Measurements from ENCODE around the gene UBAC2. TPM values are rescaled to one million over a fixed set of nuclear protein-coding genes. Genes with fewer than 3 reads are reported as not detected.
A peak's percentile ranks its signal among the peaks of the same experiment; 100 is the strongest.
"Not testable (repeated sequence)": the region's sequence is repeated elsewhere in the genome, so short reads cannot be mapped to it uniquely, and the experiment has no call there.

The UBAC2 gene
- total RNA-seq, 1 donor from 2014 or later: 56.3 TPM

- no peak overlapping the region for H3K27ac Mint-ChIP-seq
- no peaks in the 10 kb centered on the region for H3K9me3 Mint-ChIP-seq
- intact Hi-C loops (cut with micrococcal nuclease): no loop called here
- H3K27me3 Mint-ChIP-seq (ENCODE audit: insufficient read depth): no peaks in the 10 kb centered on the region
- H3K4me3 Mint-ChIP-seq: no peak overlapping the region
- H3K4me1 Mint-ChIP-seq (ENCODE audit: low read depth): peaks cover 66% of the 10 kb centered on the region
- DNase-seq (ENCODE audit: low spot score): no peak
- H3K36me3 Mint-ChIP-seq (ENCODE audit: low read depth): peaks cover 44% of the 10 kb centered on the region
These were observed 8.3 kb downstream of the UBAC2 start for GRCh38 chr13:99208845-99209527.

- H3K27ac Mint-ChIP-seq; H3K27me3 Mint-ChIP-seq (ENCODE audit: insufficient read depth); DNase-seq (ENCODE audit: low spot score); H3K4me3 Mint-ChIP-seq; H3K9me3 Mint-ChIP-seq; intact Hi-C loops (cut with micrococcal nuclease): not testable (repeated sequence)
- Mint-ChIP-seq H3K4me1 (ENCODE audit: low read depth) (peaks cover 66% of the 10 kb centered on the region), H3K36me3 (ENCODE audit: low read depth) (peaks cover 44% of the 10 kb centered on the region)
These were observed 10.0 kb downstream of the UBAC2 start for GRCh38 chr13:99210627-99211026.

- DNase-seq (ENCODE audit: low spot score): no peak
- peaks cover 63% of the 10 kb centered on the region for H3K4me1 Mint-ChIP-seq (ENCODE audit: low read depth)
- intact Hi-C loops (cut with micrococcal nuclease): no loop called here
- H3K9me3 Mint-ChIP-seq: no peaks in the 10 kb centered on the region
- peaks cover 39% of the 10 kb centered on the region for H3K36me3 Mint-ChIP-seq (ENCODE audit: low read depth)
- no peak overlapping the region for H3K27ac Mint-ChIP-seq
- peaks cover 3% of the 10 kb centered on the region for H3K27me3 Mint-ChIP-seq (ENCODE audit: insufficient read depth)
- H3K4me3 Mint-ChIP-seq: no peak overlapping the region
These were observed 10.9 kb downstream of the UBAC2 start for GRCh38 chr13:99211421-99212035.

GRCh38 chr13:99214232-99214631 lies 13.6 kb downstream of the UBAC2 start:
- Mint-ChIP-seq H3K4me1 (ENCODE audit: low read depth) (peaks cover 66% of the 10 kb centered on the region), H3K4me3 (peak overlapping the region; percentile 72), H3K27ac (peak overlapping the region; percentile 90), H3K9me3 (no peaks in the 10 kb centered on the region), H3K27me3 (ENCODE audit: insufficient read depth) (peaks cover 3% of the 10 kb centered on the region), H3K36me3 (ENCODE audit: low read depth) (peaks cover 29% of the 10 kb centered on the region)
- DNase-seq (ENCODE audit: low spot score): no peak
- intact Hi-C loops (cut with micrococcal nuclease): loop anchor here (1.0 to 2.0 kb wide), 7 partner anchors 9 to 108 kb away; partner anchors contain the start of gene UBAC2

- Mint-ChIP-seq H3K9me3 (no peaks in the 10 kb centered on the region), H3K36me3 (ENCODE audit: low read depth) (peaks cover 27% of the 10 kb centered on the region), H3K27ac (peak overlapping the region; percentile 90), H3K4me3 (peak overlapping the region; percentile 72), H3K27me3 (ENCODE audit: insufficient read depth) (peaks cover 3% of the 10 kb centered on the region), H3K4me1 (ENCODE audit: low read depth) (peaks cover 66% of the 10 kb centered on the region)
- DNase-seq (ENCODE audit: low spot score): no peak
- intact Hi-C loops (cut with micrococcal nuclease): loop anchor here (1.0 to 5.0 kb wide), 11 partner anchors 9 to 1782 kb away; partner anchors contain the start of genes GPR18, RAP2A, TM9SF2 and UBAC2
These were observed 14.1 kb downstream of the UBAC2 start for GRCh38 chr13:99214731-99215130.

- intact Hi-C loops (cut with micrococcal nuclease): loop anchor here (1.0 to 5.0 kb wide), 7 partner anchors 15 to 1783 kb away; partner anchors contain the start of genes GPR18, RAP2A, TM9SF2 and UBAC2
- peak; percentile 53 for DNase-seq (ENCODE audit: low spot score)
- no peaks in the 10 kb centered on the region for H3K9me3 Mint-ChIP-seq
- H3K4me1 Mint-ChIP-seq (ENCODE audit: low read depth): peaks cover 68% of the 10 kb centered on the region
- H3K4me3 Mint-ChIP-seq: peak overlapping the region; percentile 72
- H3K27me3 Mint-ChIP-seq (ENCODE audit: insufficient read depth): peaks cover 3% of the 10 kb centered on the region
- H3K27ac Mint-ChIP-seq: peak overlapping the region; percentile 90
- peaks cover 27% of the 10 kb centered on the region for H3K36me3 Mint-ChIP-seq (ENCODE audit: low read depth)
These were observed 14.7 kb downstream of the UBAC2 start for GRCh38 chr13:99215184-99215830.

GRCh38 chr13:99217461-99218110 lies 16.9 kb downstream of the UBAC2 start:
- peaks cover 24% of the 10 kb centered on the region for H3K36me3 Mint-ChIP-seq (ENCODE audit: low read depth)
- intact Hi-C loops (cut with micrococcal nuclease): loop anchor here (1.0 to 5.0 kb wide), 7 partner anchors 34 to 1785 kb away; partner anchors contain the start of genes GPR183, RAP2A and TM9SF2
- H3K4me1 Mint-ChIP-seq (ENCODE audit: low read depth): peaks cover 78% of the 10 kb centered on the region
- peaks cover 3% of the 10 kb centered on the region for H3K27me3 Mint-ChIP-seq (ENCODE audit: insufficient read depth)
- H3K4me3 Mint-ChIP-seq: peak overlapping the region; percentile 24
- DNase-seq (ENCODE audit: low spot score): no peak
- peaks cover 6% of the 10 kb centered on the region for H3K9me3 Mint-ChIP-seq
- peak overlapping the region; percentile 44 for H3K27ac Mint-ChIP-seq

- DNase-seq (ENCODE audit: low spot score): no peak
- Mint-ChIP-seq H3K9me3 (peaks cover 8% of the 10 kb centered on the region), H3K4me1 (ENCODE audit: low read depth) (peaks cover 83% of the 10 kb centered on the region), H3K27ac (peak overlapping the region; percentile 73), H3K4me3 (peak overlapping the region; percentile 69), H3K36me3 (ENCODE audit: low read depth) (peaks cover 29% of the 10 kb centered on the region), H3K27me3 (ENCODE audit: insufficient read depth) (peaks cover 3% of the 10 kb centered on the region)
- intact Hi-C loops (cut with micrococcal nuclease): loop anchor here (1.0 to 5.0 kb wide), 7 partner anchors 33 to 1786 kb away; partner anchors contain the start of genes GPR183, RAP2A and TM9SF2
These were observed 17.5 kb downstream of the UBAC2 start for GRCh38 chr13:99218126-99218525.

GRCh38 chr13:99218545-99218944 lies 17.9 kb downstream of the UBAC2 start:
- Mint-ChIP-seq H3K27ac (peak overlapping the region; percentile 73), H3K36me3 (ENCODE audit: low read depth) (peaks cover 31% of the 10 kb centered on the region), H3K9me3 (peaks cover 11% of the 10 kb centered on the region), H3K27me3 (ENCODE audit: insufficient read depth) (peaks cover 3% of the 10 kb centered on the region), H3K4me3 (peak overlapping the region; percentile 69), H3K4me1 (ENCODE audit: low read depth) (peaks cover 87% of the 10 kb centered on the region)
- no peak for DNase-seq (ENCODE audit: low spot score)
- intact Hi-C loops (cut with micrococcal nuclease): loop anchor here (1.0 to 5.0 kb wide), 7 partner anchors 33 to 1786 kb away; partner anchors contain the start of genes GPR183, RAP2A and TM9SF2

GRCh38 chr13:99218969-99219368 lies 18.3 kb downstream of the UBAC2 start:
- peaks cover 11% of the 10 kb centered on the region for H3K9me3 Mint-ChIP-seq
- H3K27ac Mint-ChIP-seq: peak overlapping the region; percentile 73
- H3K4me1 Mint-ChIP-seq (ENCODE audit: low read depth): peaks cover 89% of the 10 kb centered on the region
- peaks cover 3% of the 10 kb centered on the region for H3K27me3 Mint-ChIP-seq (ENCODE audit: insufficient read depth)
- H3K36me3 Mint-ChIP-seq (ENCODE audit: low read depth): peaks cover 32% of the 10 kb centered on the region
- H3K4me3 Mint-ChIP-seq: peak overlapping the region; percentile 64
- intact Hi-C loops (cut with micrococcal nuclease): loop anchor here (1.0 to 5.0 kb wide), 12 partner anchors 9 to 1787 kb away; partner anchors contain the start of genes GPR18, GPR183, RAP2A and TM9SF2
- DNase-seq (ENCODE audit: low spot score): peak; percentile 66

- peak overlapping the region; percentile 55 for H3K27ac Mint-ChIP-seq
- DNase-seq (ENCODE audit: low spot score): no peak
- H3K27me3 Mint-ChIP-seq (ENCODE audit: insufficient read depth): peaks cover 3% of the 10 kb centered on the region
- peaks cover 32% of the 10 kb centered on the region for H3K36me3 Mint-ChIP-seq (ENCODE audit: low read depth)
- no peak overlapping the region for H3K4me3 Mint-ChIP-seq
- intact Hi-C loops (cut with micrococcal nuclease): no loop called here
- peaks cover 89% of the 10 kb centered on the region for H3K4me1 Mint-ChIP-seq (ENCODE audit: low read depth)
- H3K9me3 Mint-ChIP-seq: peaks cover 11% of the 10 kb centered on the region
These were observed 19.7 kb downstream of the UBAC2 start for GRCh38 chr13:99220199-99220935.

All from activated T-helper 1 cell treated with anti-CD3 and anti-CD28 coated beads, Interleukin-12 subunit alpha, Interleukin-12 subunit beta, Interleukin-2, Interleukin-4 antibody, amounts not matched to agents 30 ng/mL and 10 ng/mL and 1 ng/mL, durations not matched to agents 14 hours and 24 hours and 36 hours (primary cell).